ENCODE measurements around the gene SEC22C. TPM values are rescaled to one million over a fixed set of nuclear protein-coding genes. Genes with fewer than 3 reads are reported as not detected.
"Not testable (repeated sequence)": the region's sequence is repeated elsewhere in the genome, so short reads cannot be mapped to it uniquely, and the experiment has no call there.

Gene SEC22C
- total and polyA plus RNA-seq, 2 donors, result 46.0 to 57.8 TPM

GRCh38 chr3:42562047-42562907 is 19.5 kb downstream of the SEC22C start:
- peaks cover 3% of the 10 kb centered on the region for H3K36me3 ChIP-seq (ENCODE audit: insufficient read depth)
- H3K27ac ChIP-seq (ENCODE audit: low read depth), result no peak overlapping the region

GRCh38 chr3:42557854-42558253 is 23.9 kb downstream of the SEC22C start:
- Histone ChIP-seq H3K36me3 (ENCODE audit: insufficient read depth) (peaks cover 3% of the 10 kb centered on the region), H3K27ac (ENCODE audit: low read depth) (no peak overlapping the region), H3K4me3 (ENCODE audit: low read depth, low read length) (no peak overlapping the region), H3K4me1 (ENCODE audit: insufficient read depth) (no peaks in the 10 kb centered on the region)
- no peak for DNase-seq (ENCODE audit: extremely low spot score)

More at GRCh38 chr3:42562047-42562907, 19.5 kb downstream of the SEC22C start:
- DNase-seq (ENCODE audit: extremely low spot score), result no peak
- 68% methylated on average over 3 of the region's 3 CpGs for WGBS
- H3K4me3 ChIP-seq (ENCODE audit: low read depth, low read length), result no peak overlapping the region
- no peaks in the 10 kb centered on the region for H3K4me1 ChIP-seq (ENCODE audit: insufficient read depth)

DNA sequence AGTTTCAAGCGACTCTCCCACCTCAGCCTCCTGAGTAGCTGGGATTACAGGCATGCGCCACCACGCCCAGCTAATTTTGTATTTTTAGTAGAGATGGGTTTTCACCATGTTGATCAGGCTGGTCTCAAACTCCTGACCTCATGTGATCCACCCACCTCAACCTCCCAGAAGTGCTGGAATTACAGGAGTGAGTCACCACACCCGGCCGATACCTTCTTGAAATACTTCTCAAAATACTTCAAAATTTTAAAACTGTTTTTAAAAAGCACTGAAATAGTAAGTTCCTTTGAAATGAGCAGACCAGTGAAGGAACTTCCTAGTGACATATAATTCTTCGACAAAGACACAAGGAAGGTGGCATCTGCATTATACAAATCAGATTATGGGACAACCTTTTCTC is 24.9 kb downstream of the SEC22C start:
- not testable (repeated sequence) for H3K36me3 ChIP-seq (ENCODE audit: insufficient read depth); DNase-seq (ENCODE audit: extremely low spot score); H3K27ac ChIP-seq (ENCODE audit: low read depth); H3K4me3 ChIP-seq (ENCODE audit: low read depth, low read length); H3K4me1 ChIP-seq (ENCODE audit: insufficient read depth)
- 95% methylated on average over 6 of the region's 6 CpGs for WGBS

DNA sequence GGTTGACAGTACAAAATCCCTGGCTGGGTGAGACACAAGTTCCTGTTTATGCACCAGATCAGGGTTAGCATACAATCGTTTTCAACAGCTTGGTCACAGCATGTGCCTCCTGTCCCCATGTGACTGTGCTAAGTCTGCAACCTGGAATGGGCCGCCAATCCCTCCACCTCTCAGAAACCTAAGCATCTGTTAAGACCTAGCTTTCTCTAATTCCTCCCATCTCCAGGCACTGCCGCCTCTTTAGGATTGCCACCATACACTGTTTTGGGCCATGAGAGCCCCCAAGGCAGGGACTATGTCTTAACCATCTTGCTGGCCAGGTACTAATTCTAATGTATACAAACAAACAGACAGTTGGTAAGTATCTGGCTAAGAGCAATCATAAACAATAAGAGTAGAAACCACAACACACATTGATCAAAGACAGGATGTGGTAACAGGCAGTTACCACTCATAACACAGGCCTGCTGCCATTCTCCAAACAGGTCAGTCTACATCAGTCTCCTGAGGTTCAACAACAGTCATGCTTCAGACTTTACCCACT is 25.6 kb downstream of the SEC22C start:
- 67% methylated on average over 3 of the region's 3 CpGs for WGBS
- Histone ChIP-seq H3K4me3 (ENCODE audit: low read depth, low read length) (no peak overlapping the region), H3K4me1 (ENCODE audit: insufficient read depth) (no peaks in the 10 kb centered on the region), H3K27ac (ENCODE audit: low read depth) (no peak overlapping the region), H3K36me3 (ENCODE audit: insufficient read depth) (peaks cover 3% of the 10 kb centered on the region)
- no peak for DNase-seq (ENCODE audit: extremely low spot score)

DNA sequence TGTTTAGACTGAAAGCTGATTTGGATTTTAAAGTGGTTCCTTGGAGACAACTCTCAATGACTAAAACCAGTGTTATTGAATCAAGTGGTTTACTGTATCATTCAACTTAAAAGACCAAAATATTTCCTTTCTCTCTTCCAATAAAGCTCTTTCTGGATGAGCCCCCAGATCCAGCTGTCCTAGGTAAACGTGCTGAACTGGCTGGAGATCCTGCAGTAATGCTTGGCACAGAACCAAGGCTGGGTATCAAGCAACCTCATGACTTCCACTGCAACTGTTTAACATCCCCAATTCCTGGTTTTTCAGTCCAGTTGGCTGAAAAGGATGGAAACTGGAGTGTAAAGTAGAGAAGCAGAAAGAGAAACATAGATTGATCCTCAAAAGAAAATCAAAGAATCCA is 28.9 kb downstream of the SEC22C start:
- H3K4me3 ChIP-seq (ENCODE audit: low read depth, low read length), result no peak overlapping the region
- WGBS, result 11% methylated on average over 1 of the region's 1 CpG
- H3K36me3 ChIP-seq (ENCODE audit: insufficient read depth), result no peaks in the 10 kb centered on the region
- H3K4me1 ChIP-seq (ENCODE audit: insufficient read depth), result no peaks in the 10 kb centered on the region
- H3K27ac ChIP-seq (ENCODE audit: low read depth), result no peak overlapping the region
- no peak for DNase-seq (ENCODE audit: extremely low spot score)

GRCh38 chr3:42550250-42550649 is 31.5 kb downstream of the SEC22C start:
- H3K4me3 ChIP-seq (ENCODE audit: low read depth, low read length), result no peak overlapping the region
- H3K4me1 ChIP-seq (ENCODE audit: insufficient read depth), result no peaks in the 10 kb centered on the region
- no peaks in the 10 kb centered on the region for H3K36me3 ChIP-seq (ENCODE audit: insufficient read depth)
- no peak overlapping the region for H3K27ac ChIP-seq (ENCODE audit: low read depth)
- DNase-seq (ENCODE audit: extremely low spot score), result no peak
- WGBS, result 32% methylated on average over 1 of the region's 1 CpG

- Histone ChIP-seq H3K4me3 (ENCODE audit: low read depth, low read length) (no peak overlapping the region), H3K36me3 (ENCODE audit: insufficient read depth) (no peaks in the 10 kb centered on the region), H3K4me1 (ENCODE audit: insufficient read depth) (no peaks in the 10 kb centered on the region), H3K27ac (ENCODE audit: low read depth) (no peak overlapping the region)
- WGBS, result 85% methylated on average over 2 of the region's 2 CpGs
- no peak for DNase-seq (ENCODE audit: extremely low spot score)
Observed at GRCh38 chr3:42549131-42549530, 32.6 kb downstream of the SEC22C start.

DNA sequence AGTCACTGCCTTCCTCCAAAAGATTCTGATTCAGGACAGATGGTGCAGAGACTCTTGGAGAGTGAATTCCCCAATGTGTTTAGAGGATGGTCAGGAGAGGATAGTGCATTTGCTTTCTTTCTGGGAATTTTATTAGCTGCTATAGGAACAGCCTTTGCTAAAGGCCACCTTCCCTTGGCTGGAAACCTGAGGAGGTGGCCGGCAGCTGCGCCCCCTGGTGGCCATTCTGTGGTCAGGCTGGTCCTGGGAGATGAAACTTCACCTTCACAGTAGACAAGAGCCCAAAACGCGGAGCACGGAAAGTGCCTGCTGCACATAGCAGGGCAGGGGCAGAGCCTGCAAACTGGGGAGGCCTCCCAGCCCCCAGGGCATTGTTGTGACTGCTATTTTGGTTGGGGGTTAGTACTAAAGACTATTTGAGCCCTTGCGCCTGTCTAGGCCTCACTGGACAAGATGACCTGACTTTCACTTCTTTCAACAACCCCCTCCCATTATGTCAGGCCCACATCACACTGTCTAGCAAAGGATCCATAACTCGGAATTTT is 34.3 kb downstream of the SEC22C start:
- WGBS, result 41% methylated on average over 7 of the region's 7 CpGs
- H3K4me1 ChIP-seq (ENCODE audit: insufficient read depth), result no peaks in the 10 kb centered on the region

GRCh38 chr3:42546691-42547213 is 35.0 kb downstream of the SEC22C start:
- WGBS, result 88% methylated on average over 3 of the region's 3 CpGs
- no peaks in the 10 kb centered on the region for H3K4me1 ChIP-seq (ENCODE audit: insufficient read depth)
- no peaks in the 10 kb centered on the region for H3K36me3 ChIP-seq (ENCODE audit: insufficient read depth)
- no peak for DNase-seq (ENCODE audit: extremely low spot score)
- no peak overlapping the region for H3K4me3 ChIP-seq (ENCODE audit: low read depth, low read length)
- no peak overlapping the region for H3K27ac ChIP-seq (ENCODE audit: low read depth)

More for the DNA sequence above, 34.3 kb downstream of the SEC22C start:
- Histone ChIP-seq H3K36me3 (ENCODE audit: insufficient read depth) (no peaks in the 10 kb centered on the region), H3K4me3 (ENCODE audit: low read depth, low read length) (no peak overlapping the region), H3K27ac (ENCODE audit: low read depth) (no peak overlapping the region)
- peak; percentile 39 for DNase-seq (ENCODE audit: extremely low spot score)

GRCh38 chr3:42545284-42545900 is 36.4 kb downstream of the SEC22C start:
- Histone ChIP-seq H3K36me3 (ENCODE audit: insufficient read depth) (no peaks in the 10 kb centered on the region), H3K4me3 (ENCODE audit: low read depth, low read length) (no peak overlapping the region), H3K27ac (ENCODE audit: low read depth) (no peak overlapping the region), H3K4me1 (ENCODE audit: insufficient read depth) (no peaks in the 10 kb centered on the region)
- no peak for DNase-seq (ENCODE audit: extremely low spot score)
- 75% methylated on average over 5 of the region's 5 CpGs for WGBS

- no peak overlapping the region for H3K27ac ChIP-seq (ENCODE audit: low read depth)
- H3K4me1 ChIP-seq (ENCODE audit: insufficient read depth), result no peaks in the 10 kb centered on the region
- 29% methylated on average over 12 of the region's 12 CpGs for WGBS
- DNase-seq (ENCODE audit: extremely low spot score), result peak; percentile 33
- H3K4me3 ChIP-seq (ENCODE audit: low read depth, low read length), result no peak overlapping the region
- H3K36me3 ChIP-seq (ENCODE audit: insufficient read depth), result no peaks in the 10 kb centered on the region
Observed at GRCh38 chr3:42544492-42545283, 37.1 kb downstream of the SEC22C start.

DNA sequence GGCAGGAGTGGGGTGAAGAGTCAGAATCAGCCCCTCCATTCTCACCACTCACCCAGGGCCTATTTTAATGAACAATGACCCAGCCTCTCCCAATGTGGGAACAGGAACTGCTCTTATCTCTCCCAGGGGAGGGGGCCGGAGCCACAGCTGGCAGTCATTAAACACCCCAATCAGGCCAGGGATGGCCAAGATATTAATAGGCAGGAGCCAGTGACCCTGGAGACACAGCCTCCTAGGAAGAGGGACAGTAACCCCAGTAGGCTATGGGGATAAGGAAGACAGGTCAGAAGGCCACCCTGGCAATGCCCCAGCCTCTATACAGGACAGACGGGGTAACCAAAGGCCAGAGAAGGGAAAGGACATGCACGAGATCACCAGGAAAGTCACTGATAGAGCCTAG is 40.7 kb downstream of the SEC22C start:
- no peak overlapping the region for H3K27ac ChIP-seq (ENCODE audit: low read depth)
- no peak for DNase-seq (ENCODE audit: extremely low spot score)
- WGBS, result 66% methylated on average over 3 of the region's 3 CpGs

More for the DNA sequence above, 40.7 kb downstream of the SEC22C start:
- Histone ChIP-seq H3K4me3 (ENCODE audit: low read depth, low read length) (no peak overlapping the region), H3K36me3 (ENCODE audit: insufficient read depth) (no peaks in the 10 kb centered on the region), H3K4me1 (ENCODE audit: insufficient read depth) (no peaks in the 10 kb centered on the region)

All from urinary bladder (tissue), 4 donors.